MCF 10A (cell line): ENCODE results near the gene CYFIP1. TPM values are rescaled to one million over a fixed set of nuclear protein-coding genes. Genes with fewer than 3 reads are reported as not detected.

Source experiments
- BruUV-seq: library from RNA; stranded (reverse); fragments of 400-500 nt; replicated peaks from 2 replicates; lab custom pipeline; 2021; lab: Mats Ljungman, UMichigan
- CTCF ChIA-PET: fragments of 300-600 bp; sonication (Branson Sonifier 250); formaldehyde crosslinking; extraction: SDS; loops from one replicate; lab custom pipeline; 2021; ENCODE audit warnings: antibody characterized with exemption, inconsistent platforms; lab: Yijun Ruan, JAX
- POLR2A ChIA-PET: fragments of 300-600, 350-650 bp; sonication (Branson Sonifier 250); formaldehyde crosslinking; extraction: SDS; loops from one replicate; lab custom pipeline; 2020; ENCODE audit warnings: antibody characterized with exemption, inconsistent platforms; lab: Yijun Ruan, JAX
- DNase-seq: peaks from one replicate; pipeline ENCODE4 v3.0.0-alpha.2; 2018; ENCODE audit not compliant: unreplicated experiment
- H3K27ac Mint-ChIP-seq: one replicate; pipeline ENCODE4 v1.8.0; 2022; ENCODE audit warnings: mild to moderate bottlenecking, low read depth, mixed read lengths; ENCODE audit not compliant: unreplicated experiment
- H3K27me3 Mint-ChIP-seq: one replicate; pipeline ENCODE4 v1.8.0; 2022; ENCODE audit warnings: mixed read lengths; ENCODE audit not compliant: insufficient read depth, unreplicated experiment
- H3K36me3 Mint-ChIP-seq: one replicate; pipeline ENCODE4 v1.8.0; 2022; ENCODE audit warnings: mild to moderate bottlenecking, moderate library complexity, mixed read lengths; ENCODE audit not compliant: insufficient read depth, unreplicated experiment
- H3K4me1 Mint-ChIP-seq: one replicate; pipeline ENCODE4 v1.8.0; 2022; ENCODE audit warnings: mixed read lengths; ENCODE audit not compliant: insufficient read depth, unreplicated experiment
- H3K4me3 Mint-ChIP-seq: one replicate; pipeline ENCODE4 v1.8.0; 2022; ENCODE audit warnings: mild to moderate bottlenecking, moderate library complexity, mixed read lengths; ENCODE audit not compliant: unreplicated experiment
- H3K9me3 Mint-ChIP-seq: one replicate; pipeline ENCODE4 v1.8.0; 2022; ENCODE audit warnings: mixed read lengths; ENCODE audit not compliant: unreplicated experiment
- intact Hi-C: fragments of 100-400 bp; cut with micrococcal nuclease; formaldehyde crosslinking; loops from 2 replicates; pipeline ENCODE4 v1.14.1; 2022
- total RNA-seq: library from RNA; stranded (reverse); gene quantifications from 2 replicates; pipeline ENCODE4 v1.2.3, GENCODE V29; 2022
- TF ChIP-seq, protein P1 (sequence below): fragments of 200-600 bp; IDR thresholded peaks from one replicate; pipeline ENCODE4 v1.8.0; 2022; ENCODE audit warnings: antibody characterized with exemption, mild to moderate bottlenecking; ENCODE audit not compliant: unreplicated experiment

Gene CYFIP1
- total RNA-seq, 1 experiment from 2014 or later, result 99.1 TPM

DNA sequence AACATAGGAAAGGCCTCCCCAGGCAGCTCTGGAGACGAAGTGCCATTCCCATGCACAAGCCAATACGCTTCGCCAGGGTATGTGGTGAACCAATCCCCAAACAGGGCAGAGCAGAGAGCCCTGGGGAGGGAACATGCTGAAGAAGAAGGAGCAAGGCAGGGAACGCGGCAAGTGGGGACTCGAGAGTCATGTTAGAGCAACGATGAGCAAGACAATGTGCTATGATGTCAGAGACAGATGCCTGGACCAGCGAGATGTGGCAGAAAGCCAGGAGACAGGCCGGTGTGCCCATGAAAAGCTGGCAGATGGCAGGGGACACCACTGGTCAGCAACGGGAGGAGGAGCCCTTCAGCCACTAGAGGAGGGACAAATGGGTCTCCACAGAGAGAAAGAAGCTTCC, 102.1 kb downstream of the CYFIP1 start:
- no peaks in the 10 kb centered on the region for H3K4me1 Mint-ChIP-seq
- intact Hi-C loops, result no loop called here
- ChIA-PET CTCF (no interaction called here), POLR2A (no interaction called here)
- no peak overlapping the region for H3K4me3 Mint-ChIP-seq
- TF ChIP-seq, protein P1, sequence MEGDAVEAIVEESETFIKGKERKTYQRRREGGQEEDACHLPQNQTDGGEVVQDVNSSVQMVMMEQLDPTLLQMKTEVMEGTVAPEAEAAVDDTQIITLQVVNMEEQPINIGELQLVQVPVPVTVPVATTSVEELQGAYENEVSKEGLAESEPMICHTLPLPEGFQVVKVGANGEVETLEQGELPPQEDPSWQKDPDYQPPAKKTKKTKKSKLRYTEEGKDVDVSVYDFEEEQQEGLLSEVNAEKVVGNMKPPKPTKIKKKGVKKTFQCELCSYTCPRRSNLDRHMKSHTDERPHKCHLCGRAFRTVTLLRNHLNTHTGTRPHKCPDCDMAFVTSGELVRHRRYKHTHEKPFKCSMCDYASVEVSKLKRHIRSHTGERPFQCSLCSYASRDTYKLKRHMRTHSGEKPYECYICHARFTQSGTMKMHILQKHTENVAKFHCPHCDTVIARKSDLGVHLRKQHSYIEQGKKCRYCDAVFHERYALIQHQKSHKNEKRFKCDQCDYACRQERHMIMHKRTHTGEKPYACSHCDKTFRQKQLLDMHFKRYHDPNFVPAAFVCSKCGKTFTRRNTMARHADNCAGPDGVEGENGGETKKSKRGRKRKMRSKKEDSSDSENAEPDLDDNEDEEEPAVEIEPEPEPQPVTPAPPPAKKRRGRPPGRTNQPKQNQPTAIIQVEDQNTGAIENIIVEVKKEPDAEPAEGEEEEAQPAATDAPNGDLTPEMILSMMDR, result no peak
- no peak overlapping the region for H3K27ac Mint-ChIP-seq
- H3K27me3 Mint-ChIP-seq, result no peaks in the 10 kb centered on the region
- no TSS peak for BruUV-seq
- H3K36me3 Mint-ChIP-seq, result peaks cover 53% of the 10 kb centered on the region
- no peaks in the 10 kb centered on the region for H3K9me3 Mint-ChIP-seq
- DNase-seq, result no peak

DNA sequence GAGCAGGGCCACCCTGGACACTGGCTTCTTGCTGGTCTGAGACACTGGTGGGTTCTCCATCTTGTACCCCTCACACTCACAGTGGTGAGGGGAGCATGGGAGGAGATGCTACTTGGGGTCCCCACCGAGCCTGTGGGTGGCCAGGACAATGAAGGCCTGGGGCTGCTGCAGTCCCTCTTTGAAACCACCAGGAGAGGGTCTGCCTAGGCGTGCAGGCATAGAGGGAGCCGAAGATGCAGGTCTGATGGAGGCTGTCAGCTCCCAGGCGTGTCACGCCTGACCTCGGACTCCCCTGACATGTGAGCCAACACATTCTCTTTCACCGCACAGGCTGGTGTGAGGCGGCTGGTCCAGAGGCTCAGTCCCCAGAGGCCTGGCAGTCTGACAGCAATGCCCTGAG, 102.6 kb downstream of the CYFIP1 start:
- ChIA-PET CTCF (no interaction called here), POLR2A (no interaction called here)
- H3K27me3 Mint-ChIP-seq, result no peaks in the 10 kb centered on the region
- intact Hi-C loops, result no loop called here
- H3K36me3 Mint-ChIP-seq, result peaks cover 55% of the 10 kb centered on the region
- H3K9me3 Mint-ChIP-seq, result no peaks in the 10 kb centered on the region
- no peak for DNase-seq
- H3K27ac Mint-ChIP-seq, result no peak overlapping the region
- TF ChIP-seq, protein P1, result no peak
- BruUV-seq, result no TSS peak
- H3K4me3 Mint-ChIP-seq, result no peak overlapping the region
- H3K4me1 Mint-ChIP-seq, result no peaks in the 10 kb centered on the region

DNA sequence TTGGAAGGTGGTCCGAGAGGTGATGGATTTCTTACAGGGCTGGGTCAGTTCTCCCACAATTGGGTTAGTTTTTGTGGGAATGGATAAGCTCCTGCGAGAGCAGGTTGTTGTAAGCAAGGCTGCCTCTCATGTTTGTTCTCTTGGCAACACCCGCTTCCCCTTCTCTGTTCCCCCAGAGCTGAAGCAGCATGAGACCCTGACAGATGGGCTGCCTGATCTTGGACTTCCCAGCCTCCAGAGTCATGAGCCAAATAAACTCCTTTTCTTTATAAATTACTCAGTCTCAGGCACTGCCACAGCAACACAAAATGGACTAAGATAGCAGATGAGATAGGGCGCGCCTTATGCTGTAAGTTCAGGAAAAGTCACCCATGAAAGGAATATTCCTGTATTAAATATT, 103.1 kb downstream of the CYFIP1 start:
- intact Hi-C loops, result no loop called here
- BruUV-seq, result no TSS peak
- ChIA-PET CTCF (no interaction called here), POLR2A (no interaction called here)
- Mint-ChIP-seq H3K27me3 (no peaks in the 10 kb centered on the region), H3K4me3 (no peak overlapping the region), H3K36me3 (peaks cover 59% of the 10 kb centered on the region), H3K4me1 (no peaks in the 10 kb centered on the region), H3K27ac (no peak overlapping the region), H3K9me3 (no peaks in the 10 kb centered on the region)
- TF ChIP-seq, protein P1, result no peak
- no peak for DNase-seq

DNA sequence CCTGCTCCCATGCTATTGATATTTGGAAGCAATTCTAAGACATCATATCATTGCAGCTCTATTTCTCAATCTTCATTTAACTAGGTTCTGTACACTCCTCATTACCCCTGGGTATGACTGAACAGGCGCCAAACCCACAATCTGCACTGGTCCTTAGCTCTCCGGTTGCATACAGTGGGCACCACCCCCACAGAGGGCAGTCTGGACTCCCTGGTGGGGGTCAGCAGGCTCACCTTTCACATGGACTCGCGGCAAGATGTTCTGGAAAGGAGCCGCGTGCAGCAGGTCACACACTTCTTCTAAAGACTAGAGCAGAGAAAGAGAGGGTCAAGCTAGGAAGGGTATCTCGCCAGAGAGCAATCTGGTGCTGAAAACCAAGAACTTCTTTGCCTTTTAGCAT, 105.2 kb downstream of the CYFIP1 start:
- H3K27me3 Mint-ChIP-seq, result no peaks in the 10 kb centered on the region
- no peak overlapping the region for H3K27ac Mint-ChIP-seq
- no peaks in the 10 kb centered on the region for H3K4me1 Mint-ChIP-seq
- TF ChIP-seq, protein P1, result no peak
- BruUV-seq, result no TSS peak
- H3K36me3 Mint-ChIP-seq, result peaks cover 68% of the 10 kb centered on the region
- ChIA-PET POLR2A (no interaction called here), CTCF (no interaction called here)
- intact Hi-C loops, result no loop called here
- no peak overlapping the region for H3K4me3 Mint-ChIP-seq
- no peak for DNase-seq
- no peaks in the 10 kb centered on the region for H3K9me3 Mint-ChIP-seq
